Stomach smooth muscle (tissue), 2 donors: ENCODE data around the gene PGBD5.
"Not testable (repeated sequence)": the region's sequence is repeated elsewhere in the genome, so short reads cannot be mapped to it uniquely, and the experiment has no call there.

ENCODE experiments used
- H3K27ac ChIP-seq: one replicate; pipeline ENCODE4 v1.7.0; 2013; ENCODE audit warnings: mild to moderate bottlenecking, low read length, inconsistent platforms
- H3K27me3 ChIP-seq, 2 donors: one replicate each; pipeline ENCODE4 v1.7.0; 2013; ENCODE audit warnings: low read length in 2 of 2; ENCODE audit not compliant: insufficient read depth in 2 of 2, control insufficient read depth in 1 of 2
- H3K36me3 ChIP-seq, 2 donors: one replicate each; pipeline ENCODE4 v1.7.0; 2013; ENCODE audit warnings: low read length in 2 of 2; ENCODE audit not compliant: control insufficient read depth in 2 of 2, insufficient read depth in 2 of 2
- H3K4me1 ChIP-seq: one replicate; pipeline ENCODE4 v1.7.0; 2013; ENCODE audit warnings: low read length; ENCODE audit not compliant: control insufficient read depth, insufficient read depth
- H3K4me3 ChIP-seq, 2 donors: one replicate each; pipeline ENCODE4 v1.7.0; 2013; ENCODE audit warnings: low read length in 2 of 2
- H3K9ac ChIP-seq, 2 donors: one replicate each; pipeline ENCODE4 v1.7.0; 2013; ENCODE audit warnings: low read length in 2 of 2, mild to moderate bottlenecking in 1 of 2
- H3K9me3 ChIP-seq, 2 donors: one replicate each; pipeline ENCODE4 v1.7.0; 2013; ENCODE audit warnings: low read length in 2 of 2; ENCODE audit not compliant: control insufficient read depth in 2 of 2
- donor health status: healthy.
- donor health status: Pancreatic carcinoma.

PGBD5 gene, protein sequence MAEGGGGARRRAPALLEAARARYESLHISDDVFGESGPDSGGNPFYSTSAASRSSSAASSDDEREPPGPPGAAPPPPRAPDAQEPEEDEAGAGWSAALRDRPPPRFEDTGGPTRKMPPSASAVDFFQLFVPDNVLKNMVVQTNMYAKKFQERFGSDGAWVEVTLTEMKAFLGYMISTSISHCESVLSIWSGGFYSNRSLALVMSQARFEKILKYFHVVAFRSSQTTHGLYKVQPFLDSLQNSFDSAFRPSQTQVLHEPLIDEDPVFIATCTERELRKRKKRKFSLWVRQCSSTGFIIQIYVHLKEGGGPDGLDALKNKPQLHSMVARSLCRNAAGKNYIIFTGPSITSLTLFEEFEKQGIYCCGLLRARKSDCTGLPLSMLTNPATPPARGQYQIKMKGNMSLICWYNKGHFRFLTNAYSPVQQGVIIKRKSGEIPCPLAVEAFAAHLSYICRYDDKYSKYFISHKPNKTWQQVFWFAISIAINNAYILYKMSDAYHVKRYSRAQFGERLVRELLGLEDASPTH

DNA sequence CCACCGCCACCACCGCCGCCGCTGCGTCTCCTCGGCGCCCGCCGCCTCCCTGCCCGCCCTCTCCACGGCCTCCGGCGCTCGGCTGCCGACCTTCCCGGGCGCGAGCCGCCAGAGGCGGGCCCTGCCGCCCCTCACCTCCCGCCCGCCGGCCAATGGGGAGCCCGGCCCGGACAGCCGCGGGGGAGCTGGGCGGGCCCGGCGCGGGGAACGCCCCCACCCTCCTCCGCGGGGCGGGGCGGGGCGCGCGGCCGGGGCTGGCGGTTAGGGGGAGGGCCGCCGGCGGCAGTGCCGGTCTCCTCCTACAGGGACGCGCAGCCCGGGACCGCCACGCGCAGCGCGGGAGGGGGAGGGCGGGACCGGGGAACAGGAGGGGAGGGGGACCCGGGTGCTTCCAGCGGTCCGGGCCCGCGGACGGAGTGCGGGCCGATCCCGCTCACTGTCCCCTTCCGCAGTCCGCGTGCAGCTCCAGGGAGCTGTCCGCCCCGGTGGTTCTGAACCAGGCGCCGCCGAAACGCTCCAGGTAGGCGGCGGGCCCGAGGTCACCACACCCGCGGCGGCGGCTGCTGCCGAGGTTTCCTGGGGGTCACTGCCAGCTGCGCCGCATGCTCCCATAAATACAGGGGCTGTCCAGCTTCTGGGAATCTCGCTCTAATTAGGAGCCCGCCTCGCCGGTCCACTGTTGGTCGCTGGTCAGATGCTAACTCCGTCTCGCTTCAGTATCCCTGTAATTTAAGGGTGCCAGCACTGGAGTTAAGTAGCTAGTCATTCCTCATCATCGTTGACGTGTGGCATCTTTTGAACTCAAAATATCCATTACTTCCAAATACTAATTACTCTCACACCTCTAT lies at the start of gene PGBD5:
TSS of gene PGBD5 (minus strand) at position 87 of the 848 bp plus-strand sequence. CDS start 404 bp downstream, outside the sequence.
- H3K4me1 ChIP-seq = peaks cover 8% of the 10 kb centered on the region
- no peak within 1 kb of the TSS for H3K27ac ChIP-seq
- H3K27me3 ChIP-seq = peaks cover 39 to 43% of the 10 kb centered on the region in 2 donors
- H3K36me3 ChIP-seq = no peaks in the 10 kb centered on the region
- no peaks in the 10 kb centered on the region for H3K9me3 ChIP-seq
- no peak within 1 kb of the TSS for H3K9ac ChIP-seq
- H3K4me3 ChIP-seq = peak within 1 kb of the TSS; percentile 19 to 60

GRCh38 chr1:230474924-230475323 lies 48.8 kb upstream of the PGBD5 start:
- H3K27ac ChIP-seq, H3K4me3 ChIP-seq, H3K36me3 ChIP-seq: not testable (repeated sequence)

GRCh38 chr1:230470750-230471149 lies 44.6 kb upstream of the PGBD5 start:
- not testable (repeated sequence) for H3K9me3 ChIP-seq, H3K4me1 ChIP-seq, H3K36me3 ChIP-seq, H3K27ac ChIP-seq, H3K9ac ChIP-seq, H3K4me3 ChIP-seq, H3K27me3 ChIP-seq

More at GRCh38 chr1:230474924-230475323, 48.8 kb upstream of the PGBD5 start:
- not testable (repeated sequence) for H3K9ac ChIP-seq, H3K4me1 ChIP-seq, H3K9me3 ChIP-seq, H3K27me3 ChIP-seq

GRCh38 chr1:230469271-230469670 lies 43.1 kb upstream of the PGBD5 start:
- H3K9ac ChIP-seq = no peak overlapping the region
- H3K27me3 ChIP-seq = no peaks in the 10 kb centered on the region
- no peaks in the 10 kb centered on the region for H3K36me3 ChIP-seq
- no peak overlapping the region for H3K4me3 ChIP-seq
- no peaks in the 10 kb centered on the region for H3K4me1 ChIP-seq
- no peaks in the 10 kb centered on the region for H3K9me3 ChIP-seq
- H3K27ac ChIP-seq = no peak overlapping the region

DNA sequence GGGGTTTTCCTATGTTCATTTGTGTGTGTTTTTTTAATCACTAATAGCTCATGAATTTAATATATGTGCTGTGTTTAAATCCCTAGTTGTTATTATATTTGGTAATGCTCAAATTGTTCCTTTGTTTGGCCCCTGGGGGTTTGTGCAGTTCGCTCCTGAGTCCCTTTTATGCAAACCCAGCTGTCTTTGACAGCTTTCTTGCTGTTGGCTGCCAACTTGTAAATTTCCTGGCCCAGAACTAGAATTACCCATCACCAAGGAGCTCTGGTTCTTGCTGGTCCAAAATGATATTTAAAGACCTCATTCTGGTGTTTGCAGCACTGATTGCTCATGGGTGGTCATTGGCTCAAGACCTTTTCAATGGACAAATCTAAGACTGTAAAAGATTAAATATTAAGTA lies 39.6 kb upstream of the PGBD5 start:
- Histone ChIP-seq H3K4me1 (no peaks in the 10 kb centered on the region), H3K36me3 (no peaks in the 10 kb centered on the region), H3K4me3 (no peak overlapping the region), H3K27ac (no peak overlapping the region), H3K9me3 (no peaks in the 10 kb centered on the region), H3K9ac (no peak overlapping the region), H3K27me3 (peaks cover 0 to 2% of the 10 kb centered on the region in 2 donors)

DNA sequence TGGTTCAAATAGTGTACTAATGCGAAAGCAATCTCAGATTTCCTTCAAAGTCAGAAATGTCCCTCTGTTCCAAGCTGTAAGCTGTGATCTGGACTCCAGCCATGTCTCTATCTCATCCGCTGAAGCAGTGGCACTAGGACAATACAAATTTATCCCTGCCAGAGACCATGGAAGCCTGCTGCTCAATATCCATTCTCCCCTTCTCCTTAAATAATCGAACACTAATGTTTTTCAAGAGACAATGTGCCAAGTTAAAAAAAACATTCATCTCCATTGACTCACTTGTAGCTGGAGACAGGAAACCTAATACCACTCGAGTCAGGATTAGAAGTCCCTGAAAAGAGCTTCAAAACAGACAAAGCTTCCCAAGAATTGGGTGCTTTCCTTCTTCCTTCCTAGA lies 38.5 kb upstream of the PGBD5 start:
- H3K36me3 ChIP-seq = no peaks in the 10 kb centered on the region
- H3K4me3 ChIP-seq = no peak overlapping the region
- H3K9me3 ChIP-seq = no peaks in the 10 kb centered on the region
- H3K4me1 ChIP-seq = no peaks in the 10 kb centered on the region
- H3K27me3 ChIP-seq = peaks cover 0 to 2% of the 10 kb centered on the region in 2 donors
- H3K27ac ChIP-seq = no peak overlapping the region
- H3K9ac ChIP-seq = no peak overlapping the region

GRCh38 chr1:230463760-230464159 lies 37.6 kb upstream of the PGBD5 start:
- Histone ChIP-seq H3K27ac (no peak overlapping the region), H3K36me3 (no peaks in the 10 kb centered on the region)

DNA sequence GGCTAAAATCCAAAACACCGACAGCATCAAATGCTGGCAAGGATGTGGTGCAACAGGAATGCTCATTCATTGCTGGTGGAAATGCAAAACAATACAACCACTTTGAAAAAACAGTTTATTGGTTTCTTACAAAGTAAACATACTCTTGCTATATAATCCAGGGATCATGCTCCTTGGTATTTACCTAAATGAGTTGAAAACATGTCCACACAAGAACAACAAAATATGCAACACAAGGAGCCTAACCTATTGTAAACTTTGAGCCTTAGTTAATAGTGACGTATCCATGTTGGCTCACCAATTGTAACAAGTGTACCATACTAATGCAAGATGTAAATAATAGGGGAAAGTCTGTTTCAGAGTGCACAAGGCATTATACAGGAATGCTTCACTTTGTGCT lies 37.2 kb upstream of the PGBD5 start:
- Histone ChIP-seq H3K27me3 (peaks cover 0 to 2% of the 10 kb centered on the region in 2 donors), H3K27ac (no peak overlapping the region), H3K36me3 (no peaks in the 10 kb centered on the region), H3K4me3 (no peak overlapping the region), H3K4me1 (no peaks in the 10 kb centered on the region), H3K9ac (no peak overlapping the region), H3K9me3 (no peaks in the 10 kb centered on the region)

More at GRCh38 chr1:230463760-230464159, 37.6 kb upstream of the PGBD5 start:
- no peak overlapping the region for H3K9ac ChIP-seq
- peaks cover 0 to 2% of the 10 kb centered on the region in 2 donors for H3K27me3 ChIP-seq
- H3K4me3 ChIP-seq = no peak overlapping the region
- no peaks in the 10 kb centered on the region for H3K4me1 ChIP-seq
- no peaks in the 10 kb centered on the region for H3K9me3 ChIP-seq

DNA sequence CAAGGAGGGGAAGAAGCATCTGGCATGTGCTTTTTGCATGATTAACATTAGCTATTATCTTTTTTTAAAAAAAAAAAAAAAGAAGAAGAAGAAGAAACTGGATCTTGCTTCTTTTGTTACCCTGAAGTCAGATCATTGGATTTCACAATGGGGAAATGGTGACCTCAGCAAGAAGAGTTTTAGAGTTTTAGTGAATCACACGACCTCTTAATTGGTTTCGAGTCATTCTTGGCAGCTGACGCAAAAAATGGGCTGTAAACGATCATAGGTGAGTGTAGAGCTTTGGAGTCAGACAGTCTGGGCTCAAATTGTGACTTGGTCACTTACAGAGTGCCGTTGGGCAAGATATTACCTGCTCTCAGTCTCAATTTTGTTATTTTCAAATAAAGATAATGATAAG lies 33.3 kb upstream of the PGBD5 start:
- H3K4me3 ChIP-seq = no peak overlapping the region
- H3K36me3 ChIP-seq = no peaks in the 10 kb centered on the region
- no peaks in the 10 kb centered on the region for H3K9me3 ChIP-seq
- peaks cover 0 to 2% of the 10 kb centered on the region in 2 donors for H3K27me3 ChIP-seq
- no peaks in the 10 kb centered on the region for H3K4me1 ChIP-seq
- no peak overlapping the region for H3K27ac ChIP-seq
- H3K9ac ChIP-seq = no peak overlapping the region

GRCh38 chr1:230458509-230458908 lies 32.4 kb upstream of the PGBD5 start:
- peaks cover 0 to 2% of the 10 kb centered on the region in 2 donors for H3K27me3 ChIP-seq
- H3K27ac ChIP-seq = no peak overlapping the region
- no peak overlapping the region for H3K9ac ChIP-seq
- no peaks in the 10 kb centered on the region for H3K9me3 ChIP-seq
- no peaks in the 10 kb centered on the region for H3K4me1 ChIP-seq
- no peaks in the 10 kb centered on the region for H3K36me3 ChIP-seq
- no peak overlapping the region for H3K4me3 ChIP-seq
